HG03139 (cell line): ENCODE data around the gene MYLK2.
A peak's percentile ranks its signal among the peaks of the same experiment; 100 is the strongest.

Experiments
- ATAC-seq: cut with Tn5 transposase; IDR thresholded peaks from one replicate; pipeline ENCODE4 v1.9.1; 2021; ENCODE audit not compliant: unreplicated experiment

Gene MYLK2

DNA sequence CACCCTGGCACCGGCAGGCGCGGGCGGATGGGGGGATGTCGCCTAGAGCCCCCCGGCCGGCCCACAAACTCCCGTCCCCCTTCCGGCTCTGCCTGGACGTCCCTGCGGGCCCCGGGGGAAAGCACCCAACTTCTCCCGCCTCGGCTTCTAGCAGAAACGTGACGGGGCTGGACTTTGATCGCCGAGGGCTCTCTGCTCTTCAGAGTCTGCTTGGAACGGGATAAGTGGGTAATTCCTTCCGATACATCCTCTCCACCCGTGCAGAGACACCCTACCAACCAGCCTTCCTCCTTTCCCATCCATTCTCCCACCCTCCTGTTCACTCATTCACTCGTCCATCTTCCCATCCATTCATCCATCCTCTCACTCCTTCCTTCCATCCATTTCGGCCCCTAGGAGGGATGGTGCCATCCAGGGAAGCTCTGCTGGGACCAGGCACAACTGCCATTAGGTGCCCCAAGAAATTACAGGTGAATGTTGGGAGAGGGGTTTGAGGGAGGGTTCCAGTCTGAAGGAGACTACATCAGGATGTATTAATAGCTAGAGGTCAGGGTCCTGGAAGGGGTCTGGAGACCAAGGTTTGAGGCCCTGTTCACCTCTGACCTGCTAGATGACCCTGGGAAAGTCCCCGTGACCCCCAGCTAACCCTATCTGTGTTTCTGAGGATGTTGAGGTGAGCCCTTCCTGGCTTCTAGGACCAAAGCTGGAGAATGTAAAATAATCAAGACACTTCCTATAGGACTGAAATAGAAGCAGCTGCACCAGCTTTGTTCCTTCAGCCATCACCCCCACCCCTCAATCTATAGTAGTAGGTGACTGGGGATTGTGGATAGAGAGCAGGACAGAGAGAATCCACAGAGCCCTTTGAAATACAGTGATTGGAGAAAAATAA, 51.8 kb downstream of the MYLK2 start:
- ATAC-seq: no peak

GRCh38 chr20:31871618-31871954, 52.4 kb downstream of the MYLK2 start:
- no peak for ATAC-seq

GRCh38 chr20:31872406-31872805, 53.2 kb downstream of the MYLK2 start:
- no peak for ATAC-seq

- ATAC-seq: no peak
Measured at GRCh38 chr20:31875671-31876070, 56.5 kb downstream of the MYLK2 start.

GRCh38 chr20:31877684-31878083, 58.5 kb downstream of the MYLK2 start:
- no peak for ATAC-seq

DNA sequence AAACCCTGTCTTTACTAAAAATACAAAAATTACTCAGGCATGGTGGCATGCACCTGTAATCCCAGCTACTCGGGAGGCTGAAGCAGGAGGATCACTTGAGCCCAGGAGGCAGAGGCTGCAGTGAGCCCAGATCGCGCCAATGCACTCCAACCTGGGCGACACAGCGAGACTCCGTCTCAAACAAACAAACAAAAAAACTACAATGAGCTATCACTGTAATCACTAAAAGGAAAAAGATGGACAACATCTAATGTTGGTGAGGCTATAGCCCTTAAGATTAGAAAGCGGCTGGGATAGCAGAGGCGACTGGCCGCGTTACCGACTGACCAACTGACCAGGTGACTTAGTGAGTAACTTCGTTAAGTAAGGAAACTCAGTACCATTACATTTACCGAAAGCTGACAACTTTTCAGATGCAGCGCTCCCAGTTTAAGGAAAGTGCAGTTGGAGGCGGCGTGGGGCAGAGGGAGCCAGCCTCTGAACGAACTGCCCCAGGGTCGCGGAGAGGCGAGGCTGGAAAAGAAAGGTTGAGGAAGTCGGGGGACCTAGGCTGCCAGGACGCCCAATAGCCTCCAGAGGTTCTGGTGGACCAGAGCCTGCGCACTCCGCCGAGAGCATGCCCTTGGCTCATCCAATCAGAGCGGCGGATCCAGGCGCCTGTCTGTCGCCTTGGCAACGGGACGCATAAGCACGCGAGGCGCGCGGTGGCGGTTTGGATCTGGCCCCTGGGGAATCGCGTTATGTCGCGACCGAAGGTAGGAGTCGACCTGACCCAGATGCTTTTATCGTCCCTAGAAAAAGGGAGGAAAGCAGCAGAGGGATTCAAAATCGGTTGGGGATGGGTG, 60.2 kb downstream of the MYLK2 start:
- peak; percentile 67 for ATAC-seq

DNA sequence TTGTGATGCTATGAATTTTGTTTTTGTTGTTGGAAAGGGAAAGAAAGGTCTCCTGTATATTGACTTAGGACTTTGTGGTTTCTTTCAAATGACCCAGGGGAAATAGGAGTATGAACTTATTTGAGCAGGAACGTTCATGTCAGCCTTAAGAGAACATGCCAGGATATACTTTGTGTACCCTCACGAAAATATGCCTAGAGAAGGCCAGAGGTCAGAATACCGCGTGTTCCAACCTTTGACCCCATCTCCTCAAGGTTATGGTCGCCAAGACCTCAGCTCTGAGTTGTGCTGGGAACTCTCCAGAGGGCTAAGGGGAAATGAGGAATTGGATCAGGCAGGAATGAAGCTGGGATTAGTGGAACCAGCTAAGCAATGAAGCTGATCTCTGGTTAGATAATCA, 62.8 kb downstream of the MYLK2 start:
- ATAC-seq: no peak

GRCh38 chr20:31883829-31884228, 64.7 kb downstream of the MYLK2 start:
- ATAC-seq: no peak
